Fibroblast of pulmonary artery (primary cell): Measurements from ENCODE around the gene ZC3H13.
A peak's percentile ranks its signal among the peaks of the same experiment; 100 is the strongest.

ENCODE experiments used
- DNase-seq: peaks from one replicate; pipeline ENCODE4 v3.0.0-alpha.2; 2010; ENCODE audit warnings: low read depth
- H3K4me3 ChIP-seq: replicated peaks from 2 replicates; pipeline ENCODE4 v1.5.1; 2011; ENCODE audit warnings: low read depth, mild to moderate bottlenecking, control low read depth, low read length, moderate library complexity
- TF ChIP-seq, protein P1 (sequence below): IDR thresholded peaks from 2 replicates; pipeline ENCODE4 v1.5.1; 2011; ENCODE audit warnings: mild to moderate bottlenecking, control low read depth, low read length, inconsistent platforms; ENCODE audit errors: missing control alignments

ZC3H13 gene

DNA sequence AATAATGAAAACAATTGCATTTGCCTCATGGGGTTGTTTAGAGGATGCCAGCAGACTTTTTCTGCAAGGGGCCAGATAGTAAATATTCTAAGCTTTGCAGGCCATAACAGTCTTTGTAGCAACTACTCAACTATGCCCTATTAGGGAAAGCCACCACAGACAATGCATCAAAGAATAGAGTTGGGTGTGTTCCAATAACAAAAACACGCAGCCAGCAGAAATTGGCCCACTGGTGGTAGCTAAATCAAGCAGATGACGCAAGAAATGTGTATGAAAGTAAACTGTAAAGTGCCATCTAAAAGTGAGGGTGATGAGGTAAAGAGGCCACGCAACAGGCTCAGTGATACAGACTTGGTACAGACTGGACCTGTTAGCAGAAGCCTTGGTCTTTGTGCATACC, 125.8 kb downstream of the ZC3H13 start:
- TF ChIP-seq, protein P1, sequence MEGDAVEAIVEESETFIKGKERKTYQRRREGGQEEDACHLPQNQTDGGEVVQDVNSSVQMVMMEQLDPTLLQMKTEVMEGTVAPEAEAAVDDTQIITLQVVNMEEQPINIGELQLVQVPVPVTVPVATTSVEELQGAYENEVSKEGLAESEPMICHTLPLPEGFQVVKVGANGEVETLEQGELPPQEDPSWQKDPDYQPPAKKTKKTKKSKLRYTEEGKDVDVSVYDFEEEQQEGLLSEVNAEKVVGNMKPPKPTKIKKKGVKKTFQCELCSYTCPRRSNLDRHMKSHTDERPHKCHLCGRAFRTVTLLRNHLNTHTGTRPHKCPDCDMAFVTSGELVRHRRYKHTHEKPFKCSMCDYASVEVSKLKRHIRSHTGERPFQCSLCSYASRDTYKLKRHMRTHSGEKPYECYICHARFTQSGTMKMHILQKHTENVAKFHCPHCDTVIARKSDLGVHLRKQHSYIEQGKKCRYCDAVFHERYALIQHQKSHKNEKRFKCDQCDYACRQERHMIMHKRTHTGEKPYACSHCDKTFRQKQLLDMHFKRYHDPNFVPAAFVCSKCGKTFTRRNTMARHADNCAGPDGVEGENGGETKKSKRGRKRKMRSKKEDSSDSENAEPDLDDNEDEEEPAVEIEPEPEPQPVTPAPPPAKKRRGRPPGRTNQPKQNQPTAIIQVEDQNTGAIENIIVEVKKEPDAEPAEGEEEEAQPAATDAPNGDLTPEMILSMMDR = no peak
- no peak for DNase-seq
- no peak overlapping the region for H3K4me3 ChIP-seq

DNA sequence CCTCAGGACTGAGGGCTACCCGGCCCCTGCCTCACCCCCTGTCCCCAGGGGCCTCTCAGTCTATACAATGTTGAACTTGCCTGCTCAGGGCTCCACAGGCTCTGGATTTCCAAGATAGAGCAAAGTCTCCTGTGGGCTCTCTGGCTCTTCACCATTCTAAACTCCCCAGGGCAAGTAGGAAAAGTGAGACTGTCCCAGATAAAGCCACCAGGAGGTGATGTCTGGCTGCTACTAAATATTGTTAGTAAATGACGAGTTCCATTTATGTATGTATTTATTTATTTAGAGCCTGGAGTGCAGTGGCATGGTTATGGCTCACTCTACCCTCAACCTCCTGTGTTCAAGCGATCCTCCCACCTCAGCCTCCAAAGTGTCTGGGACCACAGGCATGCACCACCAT, 127.4 kb downstream of the ZC3H13 start:
- TF ChIP-seq, protein P1 = peak; percentile 16
- DNase-seq = peak; percentile 14
- no peak overlapping the region for H3K4me3 ChIP-seq

DNA sequence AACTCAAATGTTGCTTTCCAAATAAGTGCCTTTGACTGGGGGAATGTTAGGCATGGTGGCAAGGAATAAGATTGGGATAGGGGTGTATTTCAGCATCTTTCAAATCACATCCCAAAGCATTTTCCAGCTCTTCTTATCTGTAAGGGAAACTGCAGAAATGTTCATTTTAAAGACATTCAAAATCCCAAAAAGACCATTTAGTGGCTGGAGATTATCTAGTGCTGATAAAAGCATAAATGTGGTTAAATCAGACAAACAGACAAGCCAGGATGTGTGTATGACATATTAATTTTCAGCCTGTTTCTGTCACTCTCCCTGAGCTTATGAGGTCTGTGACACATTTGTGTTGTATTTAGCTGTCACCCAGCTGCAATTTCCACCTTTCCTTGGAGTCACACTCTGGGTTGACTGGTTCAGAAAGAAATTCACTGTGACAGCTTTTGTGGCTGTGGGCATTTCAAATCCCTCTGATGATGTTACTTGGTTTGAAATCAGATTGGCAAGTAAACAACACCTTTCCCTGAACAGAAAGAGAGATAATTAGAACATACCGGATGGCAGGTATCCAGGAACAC, 131.3 kb downstream of the ZC3H13 start:
- H3K4me3 ChIP-seq = no peak overlapping the region
- TF ChIP-seq, protein P1 = no peak
- DNase-seq = no peak

DNA sequence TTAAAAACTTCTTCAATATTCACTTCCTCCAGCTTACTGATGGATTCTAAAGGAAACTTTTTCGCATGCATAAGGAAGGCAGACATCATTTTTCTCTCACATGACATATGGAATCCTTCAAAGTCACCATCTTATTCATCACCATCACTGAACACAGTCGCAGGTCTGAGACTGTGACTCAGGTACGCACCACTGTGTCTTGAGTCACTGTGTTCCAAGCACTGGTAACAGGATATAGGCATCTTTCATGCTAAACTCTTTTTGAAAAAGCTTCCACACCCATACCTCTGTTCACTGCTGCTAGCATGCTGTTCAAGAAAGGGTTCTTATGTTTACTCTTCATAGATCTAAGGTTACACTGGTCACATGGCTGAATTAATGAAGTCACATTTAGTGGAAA, 133.9 kb downstream of the ZC3H13 start:
- H3K4me3 ChIP-seq = no peak overlapping the region
- TF ChIP-seq, protein P1 = no peak
- no peak for DNase-seq

DNA sequence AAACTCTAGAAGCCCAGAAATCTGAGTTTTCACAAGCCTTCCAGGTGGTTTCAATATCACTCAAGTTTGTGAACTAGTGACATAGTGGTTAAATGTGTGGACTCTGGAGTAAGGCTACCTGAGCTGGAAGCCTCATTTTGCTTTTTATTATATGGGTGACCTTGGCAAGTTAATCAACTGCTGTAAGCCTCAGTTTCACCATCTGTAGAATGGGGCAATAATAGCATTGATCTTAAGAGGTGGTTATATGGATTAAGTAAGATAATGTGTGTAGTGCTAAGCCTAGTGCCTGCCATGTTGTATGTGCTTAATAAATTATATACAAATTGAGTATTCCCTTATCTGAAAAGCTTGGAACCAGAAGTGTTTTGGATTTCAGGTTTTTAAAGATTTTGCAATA, 135.5 kb downstream of the ZC3H13 start:
- DNase-seq = no peak
- no peak overlapping the region for H3K4me3 ChIP-seq
- TF ChIP-seq, protein P1 = no peak

DNA sequence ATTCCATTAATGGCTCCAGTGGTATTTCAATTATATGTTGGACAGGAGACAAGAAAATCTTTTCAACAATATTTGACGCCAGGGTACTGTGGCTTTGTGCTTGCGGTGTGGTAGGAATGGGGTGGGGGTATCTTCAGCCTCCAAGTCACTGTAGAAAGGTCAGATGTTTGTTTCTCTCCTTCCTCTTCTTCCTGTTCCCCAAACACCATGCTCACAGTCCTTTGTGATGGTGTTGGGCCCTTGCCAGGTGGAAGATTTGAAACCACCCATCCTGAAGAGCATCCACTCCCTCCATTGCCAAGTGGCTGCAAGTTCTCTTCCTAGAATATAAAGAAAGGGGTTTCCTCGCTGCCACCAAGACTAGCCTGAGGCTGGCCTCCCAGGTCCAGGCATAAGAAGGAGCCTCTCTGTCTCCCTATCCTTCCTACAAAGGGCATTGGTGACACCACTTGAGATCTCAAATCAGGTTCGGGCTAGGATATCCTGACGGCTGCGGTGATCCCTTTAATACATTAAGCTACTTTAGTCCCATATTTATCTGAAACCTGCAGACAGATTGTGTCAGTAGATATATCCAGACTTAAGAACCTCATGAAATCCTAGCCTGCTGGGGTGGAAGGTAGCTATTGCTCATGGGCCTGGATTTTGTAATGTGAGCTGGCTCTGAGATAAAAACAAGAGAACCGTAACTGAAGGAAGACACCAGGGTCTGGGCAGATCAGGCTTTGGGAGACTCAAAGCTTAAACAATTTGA, 136.7 kb downstream of the ZC3H13 start:
- TF ChIP-seq, protein P1 = no peak
- no peak overlapping the region for H3K4me3 ChIP-seq
- no peak for DNase-seq

DNA sequence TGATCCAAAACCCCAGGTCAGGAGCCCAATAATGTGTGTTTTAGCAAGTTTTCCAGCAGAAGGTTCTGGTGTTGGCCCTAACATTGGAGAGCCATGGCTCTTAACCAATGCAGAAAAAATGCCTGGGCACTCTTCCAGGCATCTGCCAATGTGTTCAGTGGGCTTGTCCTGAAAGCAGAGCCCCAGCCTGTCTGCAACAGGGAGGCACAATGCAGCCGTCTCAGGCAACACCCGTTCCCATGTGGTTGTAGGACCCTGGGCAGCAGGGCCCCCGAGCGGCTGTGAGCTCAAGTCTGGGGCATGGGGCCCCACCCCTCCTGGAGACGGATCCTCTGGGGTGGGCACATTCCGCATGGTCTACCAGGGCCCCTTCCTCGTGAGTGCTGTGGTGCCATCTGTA, 142.9 kb downstream of the ZC3H13 start:
- no peak for DNase-seq
- H3K4me3 ChIP-seq = no peak overlapping the region
- TF ChIP-seq, protein P1 = no peak
